HFFc6 (cell line): Measurements from ENCODE around the gene ZCCHC14. TPM values are rescaled to one million over a fixed set of nuclear protein-coding genes. Genes with fewer than 3 reads are reported as not detected.
A peak's percentile ranks its signal among the peaks of the same experiment; 100 is the strongest.

Experiments
- DNase-seq: peaks from one replicate; pipeline ENCODE4 v3.0.0-alpha.2; 2018
- H3K27ac Mint-ChIP-seq: 2 replicates; pipeline ENCODE4 v1.8.0; 2020; ENCODE audit warnings: mild to moderate bottlenecking, mixed read lengths
- H3K27me3 Mint-ChIP-seq: 2 replicates; pipeline ENCODE4 v1.8.0; 2021; ENCODE audit warnings: mild to moderate bottlenecking, moderate library complexity, mixed read lengths; ENCODE audit not compliant: insufficient read depth
- H3K36me3 Mint-ChIP-seq: 2 replicates; pipeline ENCODE4 v1.8.0; 2021; ENCODE audit warnings: low read depth, mixed read lengths
- H3K4me1 Mint-ChIP-seq: 2 replicates; pipeline ENCODE4 v1.8.0; 2020; ENCODE audit warnings: low read depth, mixed read lengths
- H3K4me3 Mint-ChIP-seq: 2 replicates; pipeline ENCODE4 v1.8.0; 2020; ENCODE audit warnings: mild to moderate bottlenecking, moderate library complexity, mixed read lengths
- H3K9me3 Mint-ChIP-seq: 2 replicates; pipeline ENCODE4 v1.8.0; 2020; ENCODE audit warnings: mild to moderate bottlenecking, mixed read lengths
- CTCF ChIP-seq: fragments of 200-600 bp; sonication (generic); IDR thresholded peaks from 2 replicates; pipeline ENCODE4 v1.5.0; 2021; ENCODE audit warnings: antibody characterized with exemption, mild to moderate bottlenecking
- total RNA-seq, 6 experiments: library from RNA; stranded (reverse); fragmentation: NEBNext Ultra II Directional; extraction: Animal tissue kit (Norgen Biotek cat#: 25700); gene quantifications; 2 replicates in 1 of 6; 3 replicates in 5 of 6; pipeline ENCODE4 v1.2.3, GENCODE V29; 2021

The ZCCHC14 gene
- total RNA-seq, 6 experiments from 2014 or later, result 10.6 to 13.7 (median 13.3) TPM

- Mint-ChIP-seq H3K27ac (no peak overlapping the region), H3K4me3 (no peak overlapping the region), H3K36me3 (peaks cover 19% of the 10 kb centered on the region)
Measured at GRCh38 chr16:87425941-87426340, 66.9 kb downstream of the ZCCHC14 start.

GRCh38 chr16:87424266-87424665 is 68.6 kb downstream of the ZCCHC14 start:
- Mint-ChIP-seq H3K4me3 (no peak overlapping the region), H3K27me3 (peaks cover 6% of the 10 kb centered on the region), H3K36me3 (peaks cover 24% of the 10 kb centered on the region), H3K27ac (no peak overlapping the region), H3K4me1 (no peaks in the 10 kb centered on the region), H3K9me3 (no peaks in the 10 kb centered on the region)
- DNase-seq, result no peak
- no peak for TF ChIP-seq CTCF

More at GRCh38 chr16:87425941-87426340, 66.9 kb downstream of the ZCCHC14 start:
- Mint-ChIP-seq H3K4me1 (no peaks in the 10 kb centered on the region), H3K27me3 (peaks cover 6% of the 10 kb centered on the region), H3K9me3 (no peaks in the 10 kb centered on the region)
- no peak for DNase-seq
- no peak for TF ChIP-seq CTCF

GRCh38 chr16:87423429-87423828 is 69.4 kb downstream of the ZCCHC14 start:
- Mint-ChIP-seq H3K36me3 (peaks cover 24% of the 10 kb centered on the region), H3K9me3 (no peaks in the 10 kb centered on the region)
- DNase-seq, result no peak

GRCh38 chr16:87422106-87422505 is 70.7 kb downstream of the ZCCHC14 start:
- DNase-seq, result no peak
- Mint-ChIP-seq H3K27ac (no peak overlapping the region), H3K9me3 (no peaks in the 10 kb centered on the region), H3K27me3 (peaks cover 8% of the 10 kb centered on the region), H3K4me1 (no peaks in the 10 kb centered on the region), H3K4me3 (no peak overlapping the region), H3K36me3 (peaks cover 24% of the 10 kb centered on the region)
- no peak for TF ChIP-seq CTCF

More at GRCh38 chr16:87423429-87423828, 69.4 kb downstream of the ZCCHC14 start:
- no peak for TF ChIP-seq CTCF
- H3K27me3 Mint-ChIP-seq, result peaks cover 6% of the 10 kb centered on the region
- no peaks in the 10 kb centered on the region for H3K4me1 Mint-ChIP-seq
- no peak overlapping the region for H3K4me3 Mint-ChIP-seq
- no peak overlapping the region for H3K27ac Mint-ChIP-seq

- Mint-ChIP-seq H3K9me3 (no peaks in the 10 kb centered on the region), H3K36me3 (peaks cover 24% of the 10 kb centered on the region), H3K27ac (peak overlapping the region; percentile 23; the same call in 1 of the 2 replicates), H3K4me1 (no peaks in the 10 kb centered on the region), H3K4me3 (no peak overlapping the region), H3K27me3 (peaks cover 8% of the 10 kb centered on the region)
- DNase-seq, result no peak
- TF ChIP-seq CTCF, result no peak
Measured at GRCh38 chr16:87421003-87421912, 71.6 kb downstream of the ZCCHC14 start.
